LNCaP clone FGC (cell line): ENCODE results near the gene IRAK1BP1.

ENCODE experiments used
- DNase-seq: peaks from one replicate; pipeline ENCODE4 v3.0.0-alpha.2; 2011; ENCODE audit warnings: low read depth
- H3K4me3 ChIP-seq: 2 replicates; pipeline ENCODE4 v1.5.1; 2011; ENCODE audit warnings: mild to moderate bottlenecking, low read depth, low read length, control low read depth
- CTCF ChIP-seq: IDR thresholded peaks from 2 replicates; pipeline ENCODE4 v1.5.1; 2012; ENCODE audit warnings: mild to moderate bottlenecking; ENCODE audit not compliant: control insufficient read depth, insufficient read depth; ENCODE audit errors: extremely low read depth

Gene IRAK1BP1

GRCh38 chr6:78867370-78868040, at the start of gene IRAK1BP1:
Gene IRAK1BP1 (plus strand): TSS chr6:78867551. CDS start chr6:78867577, 26 bp downstream.
- no peak for DNase-seq
- no peak within 1 kb of the TSS for H3K4me3 ChIP-seq

GRCh38 chr6:78824045-78824444, 43.3 kb upstream of the IRAK1BP1 start:
- DNase-seq: no peak
- TF ChIP-seq CTCF: no peak
- H3K4me3 ChIP-seq: no peak overlapping the region

More at GRCh38 chr6:78867370-78868040, at the start of gene IRAK1BP1:
- TF ChIP-seq CTCF: no peak

GRCh38 chr6:78829407-78829806, 37.9 kb upstream of the IRAK1BP1 start:
- no peak overlapping the region for H3K4me3 ChIP-seq
- no peak for TF ChIP-seq CTCF
- DNase-seq: no peak

GRCh38 chr6:78830805-78831204, 36.5 kb upstream of the IRAK1BP1 start:
- no peak overlapping the region for H3K4me3 ChIP-seq
- DNase-seq: no peak
- no peak for TF ChIP-seq CTCF

- H3K4me3 ChIP-seq: no peak overlapping the region
- no peak for DNase-seq
- no peak for TF ChIP-seq CTCF
Observed at GRCh38 chr6:78831492-78831891, 35.9 kb upstream of the IRAK1BP1 start.

- H3K4me3 ChIP-seq: no peak overlapping the region
- no peak for TF ChIP-seq CTCF
- DNase-seq: no peak
Observed at GRCh38 chr6:78832091-78832808, 35.1 kb upstream of the IRAK1BP1 start.
